HepG2 (cell line): Measurements from ENCODE around the gene COA7. TPM values are rescaled to one million over a fixed set of nuclear protein-coding genes. Genes with fewer than 3 reads are reported as not detected.
A peak's percentile ranks its signal among the peaks of the same experiment; 100 is the strongest.

Experiments used
- ARID2 ChIP-seq: sonication (generic); formaldehyde crosslinking; IDR thresholded peaks from 2 replicates; pipeline ENCODE4 v1.8.1; 2022; ENCODE audit warnings: mild to moderate bottlenecking, missing genetic modification reagents, borderline replicate concordance
- HMGA1 ChIP-seq: sonication (generic); formaldehyde crosslinking; conservative IDR thresholded peaks from 2 replicates; pipeline ENCODE4 v1.4.0; 2020; ENCODE audit warnings: missing genetic modification reagents
- MXD1 ChIP-seq: sonication (generic); formaldehyde crosslinking; IDR thresholded peaks from 2 replicates; pipeline ENCODE4 v1.4.0; 2020; ENCODE audit warnings: mild to moderate bottlenecking, missing genetic modification reagents
- NFRKB ChIP-seq: fragments of 450-650 bp; IDR thresholded peaks from 2 replicates; pipeline ENCODE4 v1.6.1; 2017
- POLR2A ChIP-seq, 2 experiments: IDR thresholded peaks; 2 replicates each; pipeline ENCODE4 v1.6.1; 2011; ENCODE audit warnings: low read depth in 2 of 2, low read length in 2 of 2, mild to moderate bottlenecking in 1 of 2, moderate library complexity in 1 of 2; ENCODE audit not compliant: insufficient read depth in 1 of 2
- PREB ChIP-seq: sonication (generic); formaldehyde crosslinking; IDR thresholded peaks from 2 replicates; pipeline ENCODE4 v1.4.0; 2020; ENCODE audit warnings: missing genetic modification reagents
- SAFB2 ChIP-seq: sonication (generic); formaldehyde crosslinking; IDR thresholded peaks from 2 replicates; pipeline ENCODE4 v1.5.1; 2020; ENCODE audit warnings: missing genetic modification reagents, low read depth, mild to moderate bottlenecking, borderline replicate concordance
- TEAD2 ChIP-seq: sonication (generic); formaldehyde crosslinking; IDR thresholded peaks from 2 replicates; pipeline ENCODE4 v1.9.0; 2021; ENCODE audit warnings: missing genetic modification reagents
- TRAFD1 ChIP-seq: sonication (generic); formaldehyde crosslinking; IDR thresholded peaks from 2 replicates; pipeline ENCODE4 v1.5.1; 2020; ENCODE audit warnings: missing genetic modification reagents, mild to moderate bottlenecking, borderline replicate concordance
- ZBTB39 ChIP-seq: sonication (generic); formaldehyde crosslinking; IDR thresholded peaks from 2 replicates; pipeline ENCODE4 v1.5.0; 2020; ENCODE audit warnings: missing genetic modification reagents
- ZNF17 ChIP-seq: sonication (generic); formaldehyde crosslinking; IDR thresholded peaks from 2 replicates; pipeline ENCODE4 v1.5.0; 2020; ENCODE audit warnings: mild to moderate bottlenecking, missing genetic modification reagents
- ZNF230 ChIP-seq: sonication (generic); formaldehyde crosslinking; IDR thresholded peaks from 2 replicates; pipeline ENCODE4 v1.4.0; 2020; ENCODE audit warnings: mild to moderate bottlenecking, missing genetic modification reagents
- ZNF333 ChIP-seq: sonication (generic); formaldehyde crosslinking; IDR thresholded peaks from 2 replicates; pipeline ENCODE4 v1.4.0; 2020; ENCODE audit warnings: mild to moderate bottlenecking, missing genetic modification reagents, borderline replicate concordance
- ZNF512 ChIP-seq: sonication (generic); formaldehyde crosslinking; IDR thresholded peaks from 2 replicates; pipeline ENCODE4 v1.4.0; 2020; ENCODE audit warnings: mild to moderate bottlenecking, missing genetic modification reagents
- ZNF513 ChIP-seq: sonication (generic); formaldehyde crosslinking; conservative IDR thresholded peaks from 2 replicates; pipeline ENCODE4 v1.5.0; 2020; ENCODE audit warnings: missing genetic modification reagents
- ZNF567 ChIP-seq: sonication (generic); formaldehyde crosslinking; IDR thresholded peaks from 2 replicates; pipeline ENCODE4 v1.8.1; 2023; ENCODE audit warnings: mild to moderate bottlenecking, missing genetic modification reagents, borderline replicate concordance
- ZNF569 ChIP-seq: sonication (generic); formaldehyde crosslinking; IDR thresholded peaks from 2 replicates; pipeline ENCODE4 v1.5.0; 2020; ENCODE audit warnings: mild to moderate bottlenecking, missing genetic modification reagents, moderate library complexity, borderline replicate concordance
- ZNF607 ChIP-seq: sonication (generic); formaldehyde crosslinking; IDR thresholded peaks from 2 replicates; pipeline ENCODE4 v1.5.1; 2020; ENCODE audit warnings: missing genetic modification reagents, mild to moderate bottlenecking, borderline replicate concordance
- ZNF775 ChIP-seq: sonication (generic); formaldehyde crosslinking; IDR thresholded peaks from 2 replicates; pipeline ENCODE4 v1.4.0; 2020; ENCODE audit warnings: missing genetic modification reagents, mild to moderate bottlenecking, moderate library complexity, borderline replicate concordance
- polyA plus RNA-seq, 8 experiments: library from polyadenylated mRNA; depleted of rRNA in 3 of 8; stranded (reverse) in 7 of 8; unstranded in 1 of 8; fragments of >200 nt; fragmentation: Illumina TruSeq in 4 of 8; extraction: Trizol in 4 of 8; gene quantifications; 2 replicates each; pipeline versions ENCODE4 v1.2.1 to v1.2.3, GENCODE V29; 2011 to 2016; ENCODE audit warnings: low read depth in 4 of 8, missing spikeins in 1 of 8, mixed read lengths in 1 of 8; ENCODE audit not compliant: insufficient read depth in 1 of 8
- total RNA-seq, 5 experiments: library from RNA; depleted of rRNA; stranded (reverse); fragments of >200 nt; fragmentation: Illumina TruSeq; extraction: Trizol; gene quantifications; 2 replicates each; pipeline ENCODE4 v1.2.3, GENCODE V29; 2016; ENCODE audit warnings: low read depth in 1 of 5

The COA7 gene
- total and polyA plus RNA-seq, 2 of the 13 experiments (the other 11 are each of a cell fraction or from before 2014, with no cell fraction given) = 12.3 to 30.4 TPM

GRCh38 chr1:52697795-52698674 lies at the start of gene COA7 (continued):
- TF ChIP-seq TRAFD1 (CRISPR knock-in tag) (no peak), MXD1 (CRISPR knock-in tag) (peak; percentile 87), ZNF567 (CRISPR knock-in tag) (peak; percentile 75), ZNF607 (peak; percentile 72; the same call in 1 of the 2 replicates), HMGA1 (CRISPR knock-in tag) (no peak), ZBTB39 (CRISPR knock-in tag) (no peak; the same call in 1 of the 2 replicates), ZNF333 (CRISPR knock-in tag) (no peak), NFRKB (no peak), PREB (CRISPR knock-in tag) (peak; percentile 26; the same call in 1 of the 2 replicates), ZNF569 (CRISPR knock-in tag) (no peak), POLR2A (IDR thresholded peaks at IDR 0.05; ENCODE audit: insufficient read depth in 1 of 2, low read depth in 2 of 2, low read length in 2 of 2) (peak; percentile 76 to 90), ZNF230 (CRISPR knock-in tag) (0 out of 2 replicates have a peak, but pooled peaks have one; percentile 75), ZNF775 (CRISPR knock-in tag) (0 out of 2 replicates have a peak, but pooled peaks have one; percentile 10), SAFB2 (no peak; the same call in 1 of the 2 replicates), ZNF512 (CRISPR knock-in tag) (no peak), TEAD2 (CRISPR knock-in tag) (0 out of 2 replicates have a peak, but pooled peaks have one; percentile 9), ZNF513 (CRISPR knock-in tag) (0 out of 2 replicates have a peak, but pooled peaks have one; percentile 43), ARID2 (CRISPR knock-in tag) (peak; percentile 34; the same call in 1 of the 2 replicates), ZNF17 (CRISPR knock-in tag) (no peak; the same call in 1 of the 2 replicates)
